T follicular helper cell (primary cell): Measurements from ENCODE around the gene SLC39A7.

Experiments
- DNase-seq: peaks from one replicate; pipeline ENCODE4 v3.0.0-alpha.2; 2020; ENCODE audit warnings: low read depth

Gene SLC39A7

GRCh38 chr6:33190504-33191107, 10.1 kb upstream of the SLC39A7 start:
- DNase-seq: no peak

GRCh38 chr6:33191383-33192104, 9.1 kb upstream of the SLC39A7 start:
- no peak for DNase-seq

- no peak for DNase-seq
Measured at GRCh38 chr6:33192105-33192646, 8.5 kb upstream of the SLC39A7 start, which contains the start of gene COL11A2. Gene COL11A2, minus strand, starts transcription at chr6:33192467. Its CDS starts 227 bp downstream, at chr6:33192240.

- DNase-seq: no peak
Measured at GRCh38 chr6:33192671-33193602, 7.7 kb upstream of the SLC39A7 start.

- DNase-seq: no peak
Measured at GRCh38 chr6:33193619-33194018, 7.0 kb upstream of the SLC39A7 start.

GRCh38 chr6:33194431-33194979, 6.2 kb upstream of the SLC39A7 start:
- DNase-seq: no peak

GRCh38 chr6:33195304-33196165, 5.1 kb upstream of the SLC39A7 start:
- no peak for DNase-seq

GRCh38 chr6:33197431-33198048, 3.1 kb upstream of the SLC39A7 start:
- no peak for DNase-seq

- DNase-seq: no peak
Measured at GRCh38 chr6:33198159-33198852, 2.4 kb upstream of the SLC39A7 start.

GRCh38 chr6:33198853-33199436, 1.7 kb upstream of the SLC39A7 start:
- DNase-seq: no peak

- DNase-seq: no peak
Measured at GRCh38 chr6:33199687-33200218, 914 bp upstream of the SLC39A7 start.

GRCh38 chr6:33201147-33201545, 479 bp downstream of the SLC39A7 start:
- DNase-seq: no peak

GRCh38 chr6:33201935-33202334, 1.3 kb downstream of the SLC39A7 start:
- DNase-seq: no peak

GRCh38 chr6:33202799-33203198, 2.1 kb downstream of the SLC39A7 start:
- DNase-seq: no peak

- DNase-seq: no peak
Measured at GRCh38 chr6:33203443-33204164, 2.9 kb downstream of the SLC39A7 start.

- DNase-seq: no peak
Measured at GRCh38 chr6:33204165-33204414, 3.4 kb downstream of the SLC39A7 start.

- peak; percentile 83 for DNase-seq
Measured at GRCh38 chr6:33204415-33205190, 3.9 kb downstream of the SLC39A7 start, which contains the start of gene HSD17B8. Gene HSD17B8, plus strand, starts transcription at chr6:33204655. Its CDS starts 14 bp downstream, at chr6:33204669.
